ENCODE data around the gene VGLL4.

The VGLL4 gene

GRCh38 chr3:11552289-11553264 is 91.1 kb downstream of the VGLL4 start:
- H3K4me3 ChIP-seq (ENCODE audit: low read depth, low read length) = no peak overlapping the region
- no peak for TF ChIP-seq CTCF (IDR thresholded peaks at IDR 0.05; ENCODE audit: low read depth, low read length)

- no peak overlapping the region for H3K4me3 ChIP-seq (ENCODE audit: low read depth, low read length)
- TF ChIP-seq CTCF (IDR thresholded peaks at IDR 0.05; ENCODE audit: low read depth, low read length) = no peak
Measured at GRCh38 chr3:11551036-11551435, 92.7 kb downstream of the VGLL4 start.

GRCh38 chr3:11549580-11550140 is 94.1 kb downstream of the VGLL4 start:
- H3K4me3 ChIP-seq (ENCODE audit: low read depth, low read length) = no peak overlapping the region
- TF ChIP-seq CTCF (IDR thresholded peaks at IDR 0.05; ENCODE audit: low read depth, low read length) = no peak

- TF ChIP-seq CTCF (IDR thresholded peaks at IDR 0.05; ENCODE audit: low read depth, low read length) = no peak
- H3K4me3 ChIP-seq (ENCODE audit: low read depth, low read length) = no peak overlapping the region
Measured at GRCh38 chr3:11548721-11549131, 95.0 kb downstream of the VGLL4 start.

GRCh38 chr3:11547498-11547897 is 96.2 kb downstream of the VGLL4 start:
- no peak for TF ChIP-seq CTCF (IDR thresholded peaks at IDR 0.05; ENCODE audit: low read depth, low read length)
- H3K4me3 ChIP-seq (ENCODE audit: low read depth, low read length) = no peak overlapping the region

- no peak overlapping the region for H3K4me3 ChIP-seq (ENCODE audit: low read depth, low read length)
- TF ChIP-seq CTCF (IDR thresholded peaks at IDR 0.05; ENCODE audit: low read depth, low read length) = no peak
Measured at GRCh38 chr3:11546657-11547302, 96.9 kb downstream of the VGLL4 start.
